ENCODE results near the gene MPI.

Gene MPI

DNA sequence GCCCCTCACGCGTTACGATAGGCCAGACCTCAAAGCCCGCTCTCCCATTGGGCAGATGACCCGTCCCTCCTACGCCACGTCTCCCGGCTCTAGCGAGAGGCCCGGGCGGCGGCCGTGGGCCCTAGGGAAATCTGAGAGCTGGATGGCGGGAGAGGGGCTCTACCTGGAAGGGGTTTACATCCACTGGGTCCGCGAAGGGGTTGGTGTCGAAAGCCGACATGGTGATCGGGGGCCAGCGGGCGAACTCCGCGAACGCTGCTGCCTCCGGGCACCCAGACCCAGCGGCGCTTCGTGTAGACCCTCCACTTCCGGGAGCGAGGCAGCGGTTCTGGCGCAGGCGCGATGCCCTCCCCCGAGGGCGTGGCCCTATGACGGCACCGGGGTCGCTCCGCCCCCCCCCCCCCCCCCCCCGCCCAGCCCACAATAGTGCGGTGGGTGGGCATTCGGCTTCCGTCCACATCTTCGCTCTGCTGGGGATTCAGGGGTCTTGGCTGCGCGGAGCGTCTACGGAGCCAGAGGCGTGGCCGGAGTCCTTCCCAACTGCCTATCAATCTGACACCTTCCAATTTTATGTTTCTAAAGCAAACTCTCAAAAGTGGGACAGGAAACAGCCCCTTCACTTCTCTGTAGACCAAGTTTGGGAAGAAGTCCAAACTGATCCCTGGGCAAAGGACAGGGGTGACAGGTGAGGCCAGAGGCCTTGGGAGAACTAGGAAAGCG, 16.6 kb upstream of the MPI start, which contains the start of gene SCAMP2:
SCAMP2 (minus strand) TSS at position 330 of the 720 bp plus-strand sequence; CDS start at position 220, 110 bp downstream.
- TF ChIP-seq, protein P1, sequence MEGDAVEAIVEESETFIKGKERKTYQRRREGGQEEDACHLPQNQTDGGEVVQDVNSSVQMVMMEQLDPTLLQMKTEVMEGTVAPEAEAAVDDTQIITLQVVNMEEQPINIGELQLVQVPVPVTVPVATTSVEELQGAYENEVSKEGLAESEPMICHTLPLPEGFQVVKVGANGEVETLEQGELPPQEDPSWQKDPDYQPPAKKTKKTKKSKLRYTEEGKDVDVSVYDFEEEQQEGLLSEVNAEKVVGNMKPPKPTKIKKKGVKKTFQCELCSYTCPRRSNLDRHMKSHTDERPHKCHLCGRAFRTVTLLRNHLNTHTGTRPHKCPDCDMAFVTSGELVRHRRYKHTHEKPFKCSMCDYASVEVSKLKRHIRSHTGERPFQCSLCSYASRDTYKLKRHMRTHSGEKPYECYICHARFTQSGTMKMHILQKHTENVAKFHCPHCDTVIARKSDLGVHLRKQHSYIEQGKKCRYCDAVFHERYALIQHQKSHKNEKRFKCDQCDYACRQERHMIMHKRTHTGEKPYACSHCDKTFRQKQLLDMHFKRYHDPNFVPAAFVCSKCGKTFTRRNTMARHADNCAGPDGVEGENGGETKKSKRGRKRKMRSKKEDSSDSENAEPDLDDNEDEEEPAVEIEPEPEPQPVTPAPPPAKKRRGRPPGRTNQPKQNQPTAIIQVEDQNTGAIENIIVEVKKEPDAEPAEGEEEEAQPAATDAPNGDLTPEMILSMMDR (IDR thresholded peaks at IDR 0.05; ENCODE audit: insufficient read depth, low read length, missing control alignments): no peak
- POLR2A ChIA-PET: no interaction called here
- peak within 1 kb of the TSS; percentile 93 for H3K4me3 ChIP-seq (ENCODE audit: low read depth, low read length)
- peak; percentile 63 for DNase-seq (ENCODE audit: low read depth, low spot score)
- CTCF ChIA-PET: interaction anchor here (0.7 to 3.7 kb wide), 2 partner anchors 15 to 28 kb away, joined by 4 to 21 read pairs; no protein-coding TSS in a partner anchor

- peak overlapping the region; percentile 93 for H3K4me3 ChIP-seq (ENCODE audit: low read depth, low read length)
- POLR2A ChIA-PET: no interaction called here
- DNase-seq (ENCODE audit: low read depth, low spot score): no peak
- CTCF ChIA-PET: interaction anchor here (3.7 kb wide), 1 partner anchor 28 kb away, joined by 21 read pairs; no protein-coding TSS in a partner anchor
- TF ChIP-seq, protein P1 (IDR thresholded peaks at IDR 0.05; ENCODE audit: insufficient read depth, low read length, missing control alignments): no peak
Measured at GRCh38 chr15:74873756-74874424, 16.0 kb upstream of the MPI start.

DNA sequence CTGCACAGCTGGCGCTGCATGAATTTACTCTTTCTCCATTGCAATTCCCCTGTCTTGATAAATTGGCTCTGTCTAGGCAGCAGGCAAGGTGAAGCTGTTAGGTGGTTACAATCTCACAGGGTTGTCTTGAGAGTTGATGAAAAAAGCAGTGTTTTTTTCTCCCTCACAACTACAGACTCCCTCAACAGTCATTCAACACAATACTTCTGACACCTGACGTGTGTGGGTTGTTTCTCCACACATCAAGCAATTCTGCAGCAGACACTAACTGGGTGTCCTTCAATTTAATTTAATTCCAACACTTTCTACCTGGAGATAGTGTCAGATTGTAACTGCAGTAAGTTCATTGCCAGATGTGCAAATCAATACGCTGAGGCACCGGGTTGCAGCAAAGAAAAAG, 11.6 kb upstream of the MPI start:
- ChIA-PET CTCF (interaction anchor here (1.1 to 2.9 kb wide), 2 partner anchors 24 to 27 kb away, joined by 3 to 12 read pairs; no protein-coding TSS in a partner anchor), POLR2A (no interaction called here)
- H3K4me3 ChIP-seq (ENCODE audit: low read depth, low read length): no peak overlapping the region
- TF ChIP-seq, protein P1 (IDR thresholded peaks at IDR 0.05; ENCODE audit: insufficient read depth, low read length, missing control alignments): no peak
- DNase-seq (ENCODE audit: low read depth, low spot score): no peak

DNA sequence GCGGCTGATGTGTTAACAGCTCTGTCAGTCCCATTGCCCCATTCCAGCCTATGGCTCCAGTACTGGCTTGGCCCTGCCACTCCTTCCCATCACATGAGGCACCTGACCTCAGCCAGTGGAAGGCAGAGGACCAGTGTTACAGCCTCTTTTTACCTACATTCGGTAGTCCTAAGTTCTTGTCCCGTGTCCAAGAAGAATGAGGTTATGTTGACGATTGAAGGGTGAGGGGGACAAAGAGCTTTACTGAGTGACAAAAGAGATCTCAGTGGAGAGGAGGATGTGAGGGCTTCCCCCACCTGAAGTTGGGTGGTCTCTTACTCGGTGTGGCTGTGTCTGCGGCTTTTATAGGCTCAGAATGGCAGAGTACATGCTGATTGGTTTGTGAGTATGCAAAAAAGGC, 7.3 kb upstream of the MPI start:
- POLR2A ChIA-PET: no interaction called here
- no peak overlapping the region for H3K4me3 ChIP-seq (ENCODE audit: low read depth, low read length)
- no peak for DNase-seq (ENCODE audit: low read depth, low spot score)
- CTCF ChIA-PET: interaction anchor here (1.8 to 6.1 kb wide), 2 partner anchors 17 to 19 kb away, joined by 7 to 29 read pairs; no protein-coding TSS in a partner anchor
- TF ChIP-seq, protein P1 (IDR thresholded peaks at IDR 0.05; ENCODE audit: insufficient read depth, low read length, missing control alignments): no peak

GRCh38 chr15:74884428-74885223, 5.2 kb upstream of the MPI start:
- H3K4me3 ChIP-seq (ENCODE audit: low read depth, low read length): no peak overlapping the region
- no peak for DNase-seq (ENCODE audit: low read depth, low spot score)
- ChIA-PET CTCF (interaction anchor here (0.8 to 6.1 kb wide), 4 partner anchors 17 to 105 kb away, joined by 3 to 29 read pairs (median 4); partner anchors contain the start of gene CSK), POLR2A (interaction anchor here (1.0 to 1.1 kb wide), 2 partner anchors 11 to 13 kb away, joined by 3 to 4 read pairs; no protein-coding TSS in a partner anchor)
- TF ChIP-seq, protein P1 (IDR thresholded peaks at IDR 0.05; ENCODE audit: insufficient read depth, low read length, missing control alignments): no peak

Data from AG04449 (cell line).